Vagina (tissue), 2 donors: ENCODE results near the gene CSNK2A1.

ENCODE experiments used
- CTCF ChIP-seq, 3 experiments: fragments of 450-650 bp in 2 of 3; fragments of 200-600 bp in 1 of 3; sonication (generic) in 1 of 3; IDR thresholded peaks; one replicate each; pipeline ENCODE4 v1.5.1; 2017 to 2019; ENCODE audit warnings: antibody characterized with exemption in 3 of 3, mild to moderate bottlenecking in 2 of 3, moderate library complexity in 2 of 3
- POLR2A ChIP-seq, 2 donors: fragments of 450-650 bp; IDR thresholded peaks; one replicate each; pipeline ENCODE4 v1.6.1; 2017; ENCODE audit warnings: antibody characterized with exemption in 2 of 2, mild to moderate bottlenecking in 2 of 2, moderate library complexity in 2 of 2
- POLR2AphosphoS5 ChIP-seq, 2 donors: sonication (generic); formaldehyde crosslinking; IDR thresholded peaks; one replicate each; pipeline ENCODE4 v1.9.0; 2017; ENCODE audit warnings: antibody characterized with exemption in 2 of 2, mild to moderate bottlenecking in 2 of 2, low read depth in 1 of 2; ENCODE audit not compliant: insufficient read depth in 1 of 2

DNA sequence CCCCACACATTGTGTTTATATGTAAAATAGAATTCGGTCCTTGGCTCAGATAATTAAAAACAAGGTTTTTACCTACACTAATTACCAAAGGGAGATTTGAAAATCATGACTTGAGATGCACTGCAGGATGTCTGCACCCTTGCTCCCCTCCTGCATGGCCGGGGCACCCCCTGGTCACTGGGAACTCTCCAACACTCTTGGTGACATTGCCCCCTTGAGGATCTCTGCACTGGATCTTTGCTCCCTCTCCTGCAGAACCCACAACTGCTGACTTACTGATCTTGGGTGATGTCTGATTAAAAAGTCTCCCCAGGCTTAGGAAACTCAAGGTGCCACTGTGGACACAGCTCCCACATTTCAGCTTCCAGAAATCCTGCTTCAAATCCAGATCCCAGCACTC lies 17.1 kb upstream of the CSNK2A1 start:
- TF ChIP-seq CTCF (IDR thresholded peaks at IDR 0.05) (no peak), POLR2AphosphoS5 (IDR thresholded peaks at IDR 0.05; ENCODE audit: insufficient read depth in 1 of 2, low read depth in 1 of 2) (no peak), POLR2A (IDR thresholded peaks at IDR 0.05) (no peak)
